Gastrocnemius medialis (tissue), 4 donors: ENCODE results near the gene MAML1.

Source experiments
- CTCF ChIP-seq, 5 experiments: fragments of 450-650 bp in 3 of 5; fragments of 200-600 bp in 2 of 5; sonication (generic) in 2 of 5; IDR thresholded peaks in 4 of 5; conservative IDR thresholded peaks in 1 of 5; 1 replicate in 4 of 5; 2 replicates in 1 of 5; pipeline ENCODE4 v1.5.1; 2016 to 2019; ENCODE audit warnings: antibody characterized with exemption in 5 of 5, mild to moderate bottlenecking in 3 of 5, moderate library complexity in 3 of 5
- POLR2A ChIP-seq, 2 donors: fragments of 450-650 bp; IDR thresholded peaks; one replicate each; pipeline ENCODE4 v1.6.1; 2017; ENCODE audit warnings: antibody characterized with exemption in 2 of 2, mild to moderate bottlenecking in 2 of 2, moderate library complexity in 2 of 2

DNA sequence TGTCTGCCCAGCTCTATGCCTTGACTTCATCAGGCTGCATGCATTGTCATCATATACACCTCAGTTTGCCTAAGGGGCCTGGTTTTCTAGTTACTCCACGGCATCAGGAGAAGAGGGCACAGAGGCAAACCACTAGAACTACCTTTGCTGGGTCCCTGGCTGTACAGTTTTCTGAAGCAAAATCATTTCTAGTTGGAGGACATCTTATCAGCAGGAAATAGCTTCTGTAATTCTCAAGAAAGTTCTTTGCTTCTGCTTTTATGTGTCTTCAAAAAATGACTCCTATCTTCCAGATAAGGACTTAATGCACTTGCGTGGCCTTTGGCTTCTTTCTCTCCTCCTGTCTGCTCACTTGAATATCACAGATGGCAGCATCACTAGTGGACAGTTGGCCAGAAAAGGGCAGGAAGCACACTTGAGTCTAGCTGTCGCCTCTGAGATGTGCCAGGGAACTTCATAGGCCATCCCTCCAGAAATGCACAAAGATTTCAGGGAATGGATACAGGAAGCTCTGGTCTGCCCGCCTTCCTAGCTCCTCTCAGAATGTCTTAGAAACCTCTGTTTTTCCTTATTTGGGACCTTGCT, 38.8 kb downstream of the MAML1 start:
- TF ChIP-seq CTCF (IDR thresholded peaks at IDR 0.05 in 4 of 5, conservative IDR thresholded peaks at IDR 0.05 in 1 of 5) (no peak), POLR2A (IDR thresholded peaks at IDR 0.05) (no peak)
